Right atrium auricular region (tissue), 2 donors: Measurements from ENCODE around the gene SLC39A9. TPM values are rescaled to one million over a fixed set of nuclear protein-coding genes. Genes with fewer than 3 reads are reported as not detected.

Experiments used
- DNase-seq: peaks from one replicate; pipeline ENCODE4 v3.0.0-alpha.2; 2019; ENCODE audit warnings: low spot score
- H3K27ac ChIP-seq, 2 donors: fragments of 200-600 bp; sonication (generic); 1 replicate in 1 of 2; 2 replicates in 1 of 2; pipeline ENCODE4 v1.5.1; 2016 to 2019
- H3K27me3 ChIP-seq, 2 donors: fragments of 200-600 bp; sonication (generic); one replicate each; pipeline versions ENCODE4 v1.5.1 to v1.6.0; 2017 to 2019
- H3K36me3 ChIP-seq: fragments of 200-600 bp; sonication (generic); one replicate; pipeline ENCODE4 v1.5.1; 2016
- H3K4me1 ChIP-seq, 2 donors: fragments of 200-600 bp; sonication (generic); one replicate each; pipeline versions ENCODE4 v1.5.1 to v1.6.0; 2017 to 2019
- H3K4me3 ChIP-seq, 2 donors: fragments of 200-600 bp; sonication (generic); 1 replicate in 1 of 2; 2 replicates in 1 of 2; pipeline ENCODE4 v1.5.1; 2017 to 2019; ENCODE audit warnings: mild to moderate bottlenecking in 1 of 2, moderate library complexity in 1 of 2
- H3K9me3 ChIP-seq, 2 donors: fragments of 200-600 bp; sonication (generic); one replicate each; pipeline ENCODE4 v1.5.1; 2019
- CTCF ChIP-seq, 2 donors: fragments of 200-600 bp; sonication (generic); IDR thresholded peaks; one replicate each; pipeline ENCODE4 v1.5.1; 2019; ENCODE audit warnings: antibody characterized with exemption in 2 of 2
- total RNA-seq, 2 donors: library from RNA; depleted of rRNA; stranded (reverse); fragments of >200 nt; gene quantifications; one replicate each; pipeline ENCODE4 v1.1.0, GENCODE V29; 2016

Gene SLC39A9
- total RNA-seq, 2 donors from 2014 or later: 29.3 to 37.5 TPM

DNA sequence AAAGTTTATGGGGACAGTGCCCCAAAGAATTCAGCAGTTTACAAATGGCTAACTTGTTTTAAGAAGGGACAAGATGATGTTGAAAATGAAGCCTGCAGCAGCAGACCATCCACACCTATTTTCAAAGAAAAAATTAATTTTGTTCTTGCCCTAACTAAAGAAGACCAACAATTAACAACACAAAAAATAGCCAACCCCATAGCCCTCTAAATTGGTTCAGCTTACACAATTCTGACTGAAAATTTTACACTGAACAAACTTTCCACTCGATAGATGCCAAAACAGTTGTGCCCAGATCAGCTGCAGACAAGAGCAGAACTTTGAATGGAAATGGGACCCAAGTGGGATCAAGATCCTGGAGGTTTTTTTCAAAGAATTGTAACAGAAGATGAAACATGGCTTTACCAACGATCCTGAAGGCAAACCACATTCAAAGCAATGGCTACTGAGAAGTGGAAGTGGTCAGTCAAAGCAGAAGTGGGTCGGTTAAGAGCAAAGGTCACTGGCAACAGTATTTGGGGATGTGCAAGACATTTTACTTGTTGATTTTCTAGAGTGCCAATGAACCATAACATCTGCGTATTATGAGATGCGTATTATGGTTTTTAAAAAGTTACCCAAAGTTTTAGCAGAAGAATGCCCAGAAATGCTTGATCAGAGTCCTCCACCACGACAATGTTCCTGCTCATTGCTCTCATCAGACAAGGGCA, 30.0 kb downstream of the SLC39A9 start:
- no peaks in the 10 kb centered on the region for H3K4me1 ChIP-seq
- no peak for TF ChIP-seq CTCF (IDR thresholded peaks at IDR 0.05)
- no peak overlapping the region for H3K27ac ChIP-seq
- no peak for DNase-seq
- H3K4me3 ChIP-seq: no peak overlapping the region
- no peaks in the 10 kb centered on the region for H3K27me3 ChIP-seq
- H3K36me3 ChIP-seq: peaks cover 15% of the 10 kb centered on the region
- no peaks in the 10 kb centered on the region for H3K9me3 ChIP-seq

GRCh38 chr14:69429643-69430042, 31.2 kb downstream of the SLC39A9 start:
- Histone ChIP-seq H3K36me3 (peaks cover 7% of the 10 kb centered on the region), H3K9me3 (no peaks in the 10 kb centered on the region), H3K27ac (no peak overlapping the region), H3K4me1 (no peaks in the 10 kb centered on the region), H3K4me3 (no peak overlapping the region), H3K27me3 (no peaks in the 10 kb centered on the region)
- no peak for TF ChIP-seq CTCF (IDR thresholded peaks at IDR 0.05)
- no peak for DNase-seq

DNA sequence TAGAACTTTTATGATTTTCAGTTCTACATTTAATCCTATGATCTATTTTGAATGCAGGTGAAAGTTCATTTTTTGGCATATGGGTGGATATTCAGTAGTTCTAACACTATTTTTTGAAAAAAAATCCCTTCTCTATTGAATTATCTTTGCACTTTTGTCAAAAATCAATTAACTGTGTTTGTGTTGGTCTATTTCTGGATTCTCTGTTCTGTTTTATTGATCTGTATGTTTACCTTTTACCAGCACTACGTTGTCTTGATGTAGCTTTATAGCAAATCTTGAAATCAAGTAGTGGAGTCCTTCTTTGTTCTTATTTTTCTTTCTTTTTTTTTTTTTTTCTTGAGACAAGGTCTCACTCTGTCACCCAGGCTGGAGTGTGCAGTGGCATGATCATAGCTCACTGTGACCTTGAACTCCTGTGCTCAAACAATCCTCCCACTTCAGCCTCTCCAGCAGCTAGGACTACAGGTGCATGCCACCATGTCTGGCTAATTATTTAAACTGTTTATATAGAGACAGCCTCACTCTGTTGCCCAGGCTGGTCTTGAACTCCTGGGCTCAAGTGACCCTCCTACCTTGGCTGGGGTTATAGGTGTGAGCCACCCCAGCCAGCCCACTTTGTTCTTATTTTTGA, 31.9 kb downstream of the SLC39A9 start:
- H3K9me3 ChIP-seq: no peaks in the 10 kb centered on the region
- no peak for TF ChIP-seq CTCF (IDR thresholded peaks at IDR 0.05)

DNA sequence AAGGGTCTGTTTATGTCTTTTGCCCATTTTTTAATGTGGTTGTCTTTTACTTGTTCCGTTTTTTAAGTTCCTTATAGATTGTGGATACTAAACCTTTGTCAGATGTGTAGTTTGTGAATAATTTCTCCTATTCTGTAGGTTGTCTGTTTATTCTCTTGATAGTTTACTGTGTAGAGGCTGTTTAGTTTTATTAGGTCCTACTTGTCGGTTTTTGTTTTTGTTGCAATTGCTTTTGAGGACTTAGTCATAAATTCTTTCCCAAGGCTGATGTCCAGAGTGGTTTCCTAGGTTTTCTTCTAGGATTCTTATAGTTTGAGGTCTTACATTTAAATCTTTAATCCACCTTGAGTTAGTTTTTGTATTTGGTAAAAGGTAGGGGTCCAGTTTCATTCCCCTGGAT, 33.9 kb downstream of the SLC39A9 start:
- no peaks in the 10 kb centered on the region for H3K4me1 ChIP-seq
- H3K27me3 ChIP-seq: no peaks in the 10 kb centered on the region
- no peak for DNase-seq
- no peak overlapping the region for H3K27ac ChIP-seq
- TF ChIP-seq CTCF (IDR thresholded peaks at IDR 0.05): no peak
- H3K9me3 ChIP-seq: no peaks in the 10 kb centered on the region
- H3K36me3 ChIP-seq: no peaks in the 10 kb centered on the region
- H3K4me3 ChIP-seq: no peak overlapping the region

More for the DNA sequence above, 31.9 kb downstream of the SLC39A9 start:
- H3K27ac ChIP-seq: no peak overlapping the region
- H3K4me3 ChIP-seq: no peak overlapping the region
- H3K4me1 ChIP-seq: no peaks in the 10 kb centered on the region
- peaks cover 4% of the 10 kb centered on the region for H3K36me3 ChIP-seq
- DNase-seq: no peak
- H3K27me3 ChIP-seq: no peaks in the 10 kb centered on the region

DNA sequence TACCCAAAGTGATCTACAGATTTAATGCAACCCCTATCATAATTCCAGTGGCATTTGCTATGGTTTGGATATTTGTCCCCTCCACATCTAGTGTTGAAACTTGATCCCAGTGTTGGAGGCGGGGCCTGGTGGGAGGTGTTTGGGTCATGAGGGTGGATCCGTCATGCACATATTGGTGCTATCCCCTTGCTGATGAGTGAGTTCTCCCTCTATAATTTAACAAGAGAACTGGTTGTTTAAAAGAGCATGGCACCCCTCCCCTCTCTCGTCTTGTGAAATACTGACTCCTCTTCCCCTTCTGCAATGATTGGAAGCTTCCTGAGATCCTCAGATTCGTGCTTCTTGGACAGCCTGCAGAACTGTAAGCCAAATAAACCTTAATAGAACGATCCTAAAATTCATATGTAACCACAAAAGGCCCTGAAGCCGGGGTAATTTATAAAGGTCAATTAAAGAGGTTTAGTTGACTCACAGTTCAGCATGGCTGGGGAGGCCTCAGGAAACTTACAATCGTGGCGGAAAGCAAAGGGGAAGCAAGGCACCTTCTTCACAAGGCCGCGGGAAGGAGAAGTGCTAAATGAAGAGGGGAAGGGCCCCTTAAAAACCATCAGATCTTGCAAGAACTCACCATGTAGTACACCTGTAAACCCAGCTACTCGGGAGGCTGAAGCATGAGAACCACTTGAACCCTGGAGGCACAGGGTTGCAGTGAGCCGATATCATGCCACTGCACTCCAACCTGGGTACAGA, 41.2 kb downstream of the SLC39A9 start:
- no peak for DNase-seq
- H3K27me3 ChIP-seq: no peaks in the 10 kb centered on the region

More for the DNA sequence above, 41.2 kb downstream of the SLC39A9 start:
- Histone ChIP-seq H3K4me3 (no peak overlapping the region), H3K4me1 (no peaks in the 10 kb centered on the region), H3K36me3 (no peaks in the 10 kb centered on the region), H3K27ac (no peak overlapping the region), H3K9me3 (no peaks in the 10 kb centered on the region)
- TF ChIP-seq CTCF (IDR thresholded peaks at IDR 0.05): no peak
